Stomach (tissue), 9 donors: ENCODE measurements around the gene AGBL4. TPM values are rescaled to one million over a fixed set of nuclear protein-coding genes. Genes with fewer than 3 reads are reported as not detected.

Source experiments
- DNase-seq, 2 donors: peaks; one replicate each; pipeline versions ENCODE4 v3.0.0 to v3.0.0-alpha.2; 2013 to 2019
- H3K27ac ChIP-seq, 5 donors: fragments of 200-600 bp in 4 of 5; sonication (generic) in 4 of 5; one replicate each; pipeline ENCODE4 v1.5.1; 2013 to 2019; ENCODE audit warnings: mild to moderate bottlenecking in 1 of 5, moderate library complexity in 1 of 5
- H3K27me3 ChIP-seq, 3 donors: fragments of 200-600 bp; sonication (generic); one replicate each; pipeline ENCODE4 v1.5.1; 2017 to 2019; ENCODE audit warnings: mixed run types in 1 of 3
- H3K36me3 ChIP-seq, 4 donors: fragments of 200-600 bp; sonication (generic); 1 replicate in 3 of 4; 2 replicates in 1 of 4; pipeline ENCODE4 v1.5.1; 2016 to 2019
- H3K4me1 ChIP-seq, 4 donors: fragments of 200-600 bp; sonication (generic); one replicate each; pipeline ENCODE4 v1.5.1; 2016 to 2019
- H3K4me3 ChIP-seq, 4 donors: fragments of 200-600 bp; sonication (generic) in 3 of 4; one replicate each; pipeline ENCODE4 v1.5.1; 2016 to 2019; ENCODE audit warnings: mild to moderate bottlenecking in 1 of 4
- H3K9me3 ChIP-seq, 4 donors: fragments of 200-600 bp; sonication (generic); one replicate each; pipeline ENCODE4 v1.5.1; 2016 to 2019
- CTCF ChIP-seq, 7 experiments: fragments of 450-650 bp in 4 of 7; fragments of 200-600 bp in 3 of 7; sonication (generic) in 3 of 7; IDR thresholded peaks; one replicate each; pipeline ENCODE4 v1.5.1; 2016 to 2019; ENCODE audit warnings: antibody characterized with exemption in 7 of 7, control low read depth in 2 of 7, mild to moderate bottlenecking in 1 of 7
- EP300 ChIP-seq: sonication (generic); formaldehyde crosslinking; IDR thresholded peaks from one replicate; pipeline ENCODE4 v1.6.1; 2017; ENCODE audit warnings: antibody characterized with exemption
- POLR2A ChIP-seq, 4 donors: fragments of 450-650 bp; IDR thresholded peaks; one replicate each; pipeline ENCODE4 v1.6.1; 2016; ENCODE audit warnings: antibody characterized with exemption in 4 of 4, control low read depth in 2 of 4, mild to moderate bottlenecking in 1 of 4, moderate library complexity in 1 of 4
- POLR2AphosphoS5 ChIP-seq, 3 donors: sonication (generic); formaldehyde crosslinking; IDR thresholded peaks; one replicate each; pipeline ENCODE4 v1.6.1; 2016; ENCODE audit warnings: antibody characterized with exemption in 3 of 3
- WGBS, 5 donors: extraction: QIAGEN DNeasy Blood & Tissue Kit in 3 of 5; methylation state at CpG; one replicate each; pipeline versions ENCODE4 v1.1.5 to v1.1.7; 2013 to 2018; 5-methylcytosine and 5-hydroxymethylcytosine counted together
- intact Hi-C: fragments of 100-400 bp; cut with DNase I; formaldehyde crosslinking; loops from one replicate; pipeline ENCODE4 v1.15.1; 2023; ENCODE audit warnings: low total_unique reads
- polyA plus RNA-seq, 3 donors: library from polyadenylated mRNA; stranded (reverse); fragments of 200-250 nt; gene quantifications; one replicate each; pipeline ENCODE4 v1.2.3, GENCODE V29; 2013
- total RNA-seq, 5 donors: library from RNA; depleted of rRNA; stranded (reverse); fragments of >200 nt; gene quantifications; one replicate each; pipeline versions ENCODE4 v1.1.0 to v1.2.3, GENCODE V29; 2014 to 2016
- donor health status: healthy with polysubstance abuse.
- donor health status: Bipolar disorder and iron deficiency.
- donor health status: healthy.

AGBL4 gene
- total and polyA plus RNA-seq, 8 donors = 0.92 TPM; not detected in 7

GRCh38 chr1:48790397-48790796, 1233.4 kb downstream of the AGBL4 start:
- no peak for TF ChIP-seq POLR2A (IDR thresholded peaks at IDR 0.05)
- TF ChIP-seq CTCF (IDR thresholded peaks at IDR 0.05) = no peak
- H3K4me3 ChIP-seq = no peak overlapping the region
- H3K27me3 ChIP-seq = no peaks in the 10 kb centered on the region
- peaks cover 0 to 16% (median 0%) of the 10 kb centered on the region in 4 donors for H3K4me1 ChIP-seq
- intact Hi-C loops = no loop called here
- H3K9me3 ChIP-seq = no peaks in the 10 kb centered on the region
- H3K36me3 ChIP-seq = no peaks in the 10 kb centered on the region
- no peak overlapping the region for H3K27ac ChIP-seq
- DNase-seq = no peak

- TF ChIP-seq EP300 (no peak), POLR2AphosphoS5 (IDR thresholded peaks at IDR 0.05) (peak in 1 of 3 donors; percentile 14)
- Histone ChIP-seq H3K4me1 (peaks cover 0 to 16% (median 0%) of the 10 kb centered on the region in 4 donors), H3K36me3 (no peaks in the 10 kb centered on the region), H3K9me3 (no peaks in the 10 kb centered on the region), H3K27me3 (no peaks in the 10 kb centered on the region), H3K4me3 (no peak overlapping the region), H3K27ac (peak overlapping the region in 1 of 5 donors; percentile 3)
- intact Hi-C loops = no loop called here
- DNase-seq = peak in 1 of 2 donors; percentile 44
- 61 to 75% (median 71%) methylated on average over 4 of the region's 4 CpGs for WGBS, 5 donors
These were observed 1233.9 kb downstream of the AGBL4 start for GRCh38 chr1:48789903-48790302.

- H3K4me3 ChIP-seq = no peak overlapping the region
- DNase-seq = no peak
- no peaks in the 10 kb centered on the region for H3K27me3 ChIP-seq
- TF ChIP-seq CTCF (IDR thresholded peaks at IDR 0.05) (no peak), POLR2AphosphoS5 (IDR thresholded peaks at IDR 0.05) (no peak), EP300 (no peak), POLR2A (IDR thresholded peaks at IDR 0.05) (no peak)
- H3K9me3 ChIP-seq = no peaks in the 10 kb centered on the region
- no peaks in the 10 kb centered on the region for H3K36me3 ChIP-seq
- intact Hi-C loops = no loop called here
- peaks cover 0 to 6% (median 0%) of the 10 kb centered on the region in 4 donors for H3K4me1 ChIP-seq
- 79 to 95% (median 88%) methylated on average over 1 of the region's 1 CpG for WGBS, 5 donors
- no peak overlapping the region for H3K27ac ChIP-seq
These were observed 1237.9 kb downstream of the AGBL4 start for GRCh38 chr1:48785869-48786268.

GRCh38 chr1:48784301-48784700, 1239.5 kb downstream of the AGBL4 start:
- H3K4me3 ChIP-seq = no peak overlapping the region
- H3K27ac ChIP-seq = no peak overlapping the region
- no peaks in the 10 kb centered on the region for H3K4me1 ChIP-seq
- intact Hi-C loops = no loop called here
- no peaks in the 10 kb centered on the region for H3K9me3 ChIP-seq
- H3K27me3 ChIP-seq = no peaks in the 10 kb centered on the region
- H3K36me3 ChIP-seq = no peaks in the 10 kb centered on the region
- TF ChIP-seq EP300 (no peak), CTCF (IDR thresholded peaks at IDR 0.05) (no peak), POLR2A (IDR thresholded peaks at IDR 0.05) (no peak), POLR2AphosphoS5 (IDR thresholded peaks at IDR 0.05) (no peak)
- WGBS, 5 donors = 82 to 96% (median 90%) methylated on average over 2 of the region's 2 CpGs
- DNase-seq = no peak

GRCh38 chr1:48777219-48777895, 1246.4 kb downstream of the AGBL4 start:
- intact Hi-C loops = no loop called here
- Histone ChIP-seq H3K9me3 (no peaks in the 10 kb centered on the region), H3K4me3 (peak overlapping the region; percentile 67 to 81 (median 78)), H3K4me1 (peaks cover 0 to 38% (median 24%) of the 10 kb centered on the region in 4 donors), H3K36me3 (no peaks in the 10 kb centered on the region), H3K27ac (peak overlapping the region in 2 of 5 donors; percentile 76 to 87), H3K27me3 (no peaks in the 10 kb centered on the region)
- DNase-seq = peak; percentile 42 to 76
- TF ChIP-seq CTCF (IDR thresholded peaks at IDR 0.05) (no peak), EP300 (no peak), POLR2AphosphoS5 (IDR thresholded peaks at IDR 0.05) (no peak), POLR2A (IDR thresholded peaks at IDR 0.05) (no peak)
- WGBS, 5 donors = 4 to 8% (median 6%) methylated on average over 12 to 17 of the region's 17 CpGs
